ENCODE data around the gene SELENOS. TPM values are rescaled to one million over a fixed set of nuclear protein-coding genes. Genes with fewer than 3 reads are reported as not detected.

The SELENOS gene
- total RNA-seq, 1 donor from 2014 or later = 42.1 TPM

DNA sequence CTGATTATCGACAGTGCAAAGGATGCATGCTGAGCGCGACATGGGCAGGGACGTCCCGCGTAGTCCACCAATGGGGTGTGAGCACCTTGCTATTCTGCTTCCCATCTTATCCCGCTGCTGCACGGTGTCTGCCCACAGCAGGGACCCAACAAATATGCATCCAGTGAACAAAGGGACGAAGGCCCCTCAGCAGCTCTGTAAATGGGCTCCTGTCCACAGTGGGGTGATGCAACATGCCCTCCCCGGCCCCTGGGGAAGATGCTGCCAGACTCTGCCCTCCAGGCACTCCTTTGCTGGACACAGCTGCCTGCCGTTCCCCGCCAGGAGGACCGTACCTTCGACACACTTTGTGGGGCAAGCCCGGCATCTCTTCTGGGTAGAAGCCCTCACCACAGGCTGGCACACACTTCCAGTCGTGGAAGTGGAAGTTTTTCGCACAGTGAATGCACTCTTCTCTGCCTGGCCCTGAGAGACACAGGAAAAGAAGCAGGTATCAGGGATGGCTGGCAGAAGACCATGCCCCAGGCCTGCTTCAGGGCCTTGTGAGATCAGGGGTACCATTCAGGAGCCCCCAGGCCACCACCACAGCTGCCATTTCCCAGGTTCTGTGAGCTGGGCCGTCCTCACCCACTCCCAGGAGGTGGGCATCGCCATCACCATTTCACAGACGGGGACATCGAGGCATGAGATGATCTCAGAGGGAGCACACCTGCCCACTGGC, 35.9 kb upstream of the SELENOS start:
- H3K36me3 Mint-ChIP-seq (ENCODE audit: low read depth) = no peaks in the 10 kb centered on the region
- TF ChIP-seq, protein P1, sequence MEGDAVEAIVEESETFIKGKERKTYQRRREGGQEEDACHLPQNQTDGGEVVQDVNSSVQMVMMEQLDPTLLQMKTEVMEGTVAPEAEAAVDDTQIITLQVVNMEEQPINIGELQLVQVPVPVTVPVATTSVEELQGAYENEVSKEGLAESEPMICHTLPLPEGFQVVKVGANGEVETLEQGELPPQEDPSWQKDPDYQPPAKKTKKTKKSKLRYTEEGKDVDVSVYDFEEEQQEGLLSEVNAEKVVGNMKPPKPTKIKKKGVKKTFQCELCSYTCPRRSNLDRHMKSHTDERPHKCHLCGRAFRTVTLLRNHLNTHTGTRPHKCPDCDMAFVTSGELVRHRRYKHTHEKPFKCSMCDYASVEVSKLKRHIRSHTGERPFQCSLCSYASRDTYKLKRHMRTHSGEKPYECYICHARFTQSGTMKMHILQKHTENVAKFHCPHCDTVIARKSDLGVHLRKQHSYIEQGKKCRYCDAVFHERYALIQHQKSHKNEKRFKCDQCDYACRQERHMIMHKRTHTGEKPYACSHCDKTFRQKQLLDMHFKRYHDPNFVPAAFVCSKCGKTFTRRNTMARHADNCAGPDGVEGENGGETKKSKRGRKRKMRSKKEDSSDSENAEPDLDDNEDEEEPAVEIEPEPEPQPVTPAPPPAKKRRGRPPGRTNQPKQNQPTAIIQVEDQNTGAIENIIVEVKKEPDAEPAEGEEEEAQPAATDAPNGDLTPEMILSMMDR (conservative IDR thresholded peaks at IDR 0.05) = no peak
- H3K9me3 Mint-ChIP-seq = no peaks in the 10 kb centered on the region
- no peak for DNase-seq (ENCODE audit: low read depth, low spot score)
- no peak overlapping the region for H3K4me3 Mint-ChIP-seq
- no peaks in the 10 kb centered on the region for H3K4me1 Mint-ChIP-seq
- H3K27me3 Mint-ChIP-seq (ENCODE audit: low read depth) = peaks cover 3% of the 10 kb centered on the region
- H3K27ac Mint-ChIP-seq (ENCODE audit: unreplicated experiment) = no peak overlapping the region

DNA sequence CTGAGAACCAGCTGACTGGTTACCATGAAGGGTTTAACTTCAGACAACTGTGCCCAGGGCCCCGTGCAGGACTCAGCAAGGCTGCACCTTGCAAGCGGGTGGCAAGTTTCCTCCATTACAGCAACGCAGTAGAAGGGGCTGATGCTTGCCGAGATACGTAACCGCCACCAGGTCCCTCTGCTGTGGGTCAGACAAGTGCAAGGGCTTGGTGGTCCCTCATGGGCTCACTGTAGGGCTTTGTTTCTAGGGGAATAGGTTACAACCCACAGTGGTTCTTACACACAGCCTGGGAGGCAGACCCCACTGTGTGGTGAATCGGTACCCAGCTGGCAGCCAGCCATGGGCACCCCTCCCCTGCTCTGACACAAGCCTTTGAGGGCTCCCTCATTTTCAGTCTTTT, 33.2 kb upstream of the SELENOS start:
- Mint-ChIP-seq H3K27me3 (ENCODE audit: low read depth) (no peaks in the 10 kb centered on the region), H3K36me3 (ENCODE audit: low read depth) (no peaks in the 10 kb centered on the region), H3K27ac (ENCODE audit: unreplicated experiment) (no peak overlapping the region), H3K9me3 (no peaks in the 10 kb centered on the region), H3K4me1 (no peaks in the 10 kb centered on the region), H3K4me3 (no peak overlapping the region)
- TF ChIP-seq, protein P1 (conservative IDR thresholded peaks at IDR 0.05) = no peak
- DNase-seq (ENCODE audit: low read depth, low spot score) = no peak

DNA sequence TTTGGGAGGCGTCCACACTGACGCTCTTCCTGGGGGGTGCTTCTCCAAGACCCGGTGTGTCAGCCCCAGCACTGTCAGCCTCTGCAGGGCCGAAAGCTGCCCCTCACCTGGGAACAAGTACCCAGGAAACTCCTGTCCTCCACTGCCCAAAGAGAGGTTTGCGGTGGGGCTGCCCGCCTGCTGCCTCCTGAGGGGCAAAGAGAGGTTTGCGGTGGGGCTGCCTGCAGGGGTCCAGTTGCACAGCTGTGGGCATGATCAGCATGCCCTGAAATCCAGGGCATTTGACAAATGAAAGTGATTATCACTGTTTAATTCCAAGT, 32.8 kb upstream of the SELENOS start:
- H3K9me3 Mint-ChIP-seq = no peaks in the 10 kb centered on the region
- no peak for DNase-seq (ENCODE audit: low read depth, low spot score)
- H3K36me3 Mint-ChIP-seq (ENCODE audit: low read depth) = no peaks in the 10 kb centered on the region
- no peaks in the 10 kb centered on the region for H3K27me3 Mint-ChIP-seq (ENCODE audit: low read depth)
- H3K27ac Mint-ChIP-seq (ENCODE audit: unreplicated experiment) = no peak overlapping the region
- H3K4me1 Mint-ChIP-seq = no peaks in the 10 kb centered on the region
- TF ChIP-seq, protein P1 (conservative IDR thresholded peaks at IDR 0.05) = no peak
- no peak overlapping the region for H3K4me3 Mint-ChIP-seq

DNA sequence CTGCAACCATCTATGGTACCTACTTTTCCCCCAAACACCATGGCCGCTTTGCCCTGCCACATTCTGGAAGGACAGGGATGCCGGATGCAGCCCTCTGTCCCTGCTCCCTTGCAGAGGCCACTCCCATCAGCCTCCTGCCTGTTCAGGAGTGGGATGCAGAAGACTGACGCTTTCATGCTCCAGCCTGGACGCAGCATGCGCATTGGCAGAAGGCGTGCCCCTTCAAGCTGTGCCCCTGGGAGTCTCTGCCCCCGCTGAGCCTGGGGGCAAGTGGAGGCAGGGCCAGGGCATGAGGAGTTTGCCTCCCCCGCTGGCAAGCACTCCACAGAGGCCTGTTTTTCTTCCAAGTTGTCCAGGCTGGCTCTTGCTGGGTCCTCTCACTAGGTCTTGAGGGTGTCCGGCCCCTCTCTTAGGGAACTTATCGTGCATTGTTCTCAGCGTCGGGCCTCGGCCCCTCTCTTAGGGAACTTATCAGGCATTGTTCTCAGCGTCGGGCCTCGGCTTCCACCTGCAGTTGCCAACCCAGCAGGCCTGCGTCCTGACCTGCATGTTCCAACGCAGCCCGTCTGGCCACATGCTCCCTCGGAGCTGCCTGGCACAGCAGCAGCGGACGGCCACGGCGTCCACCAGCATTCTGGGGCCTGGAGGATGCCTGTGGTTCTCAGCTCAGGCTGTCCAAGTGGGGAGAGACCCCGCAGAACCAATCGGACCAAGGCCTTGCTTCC, 32.3 kb upstream of the SELENOS start:
- no peaks in the 10 kb centered on the region for H3K9me3 Mint-ChIP-seq
- no peaks in the 10 kb centered on the region for H3K36me3 Mint-ChIP-seq (ENCODE audit: low read depth)
- no peak for DNase-seq (ENCODE audit: low read depth, low spot score)
- no peak overlapping the region for H3K27ac Mint-ChIP-seq (ENCODE audit: unreplicated experiment)
- H3K4me3 Mint-ChIP-seq = no peak overlapping the region
- TF ChIP-seq, protein P1 (conservative IDR thresholded peaks at IDR 0.05) = no peak
- no peaks in the 10 kb centered on the region for H3K27me3 Mint-ChIP-seq (ENCODE audit: low read depth)
- H3K4me1 Mint-ChIP-seq = no peaks in the 10 kb centered on the region

DNA sequence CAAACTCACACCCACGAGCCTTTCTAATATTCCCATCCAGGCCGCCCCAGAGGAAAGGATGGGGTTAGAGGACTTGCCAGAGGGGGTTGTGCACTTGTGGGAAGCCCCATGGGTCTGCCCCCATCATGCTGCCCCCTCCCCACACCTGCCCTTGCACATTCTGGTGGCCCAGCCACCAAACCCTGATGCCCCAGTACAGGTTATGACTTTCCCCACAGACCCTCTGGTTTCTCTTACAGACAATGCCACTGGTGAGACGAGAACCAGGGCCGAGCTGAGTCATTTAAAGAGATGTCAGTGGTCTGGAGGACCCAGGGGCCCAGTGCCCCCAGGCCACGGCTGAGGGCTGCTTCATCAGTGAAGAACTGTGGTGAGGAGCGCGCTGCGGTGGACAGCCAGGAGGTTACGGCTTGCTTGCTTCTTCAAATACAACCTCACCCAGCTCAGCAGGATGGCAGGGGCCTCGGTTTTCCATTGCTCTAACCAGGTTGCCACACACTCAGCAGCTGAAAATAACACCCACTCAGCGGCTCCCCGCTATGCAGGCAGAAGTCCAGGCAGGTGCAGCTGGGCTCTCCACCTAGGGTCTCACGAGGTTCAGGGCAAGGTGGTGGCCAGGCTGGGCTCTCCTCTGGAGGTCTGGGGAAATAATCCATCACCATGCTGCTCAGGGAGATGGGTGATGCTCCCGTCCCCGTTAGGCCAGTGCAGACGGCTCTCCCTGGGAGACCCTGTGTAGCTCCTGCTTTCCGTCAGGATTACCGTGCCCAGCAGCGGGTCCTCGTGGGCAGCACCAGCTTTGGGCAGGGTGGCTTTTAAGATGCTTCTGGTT, 31.5 kb upstream of the SELENOS start:
- Mint-ChIP-seq H3K4me3 (no peak overlapping the region), H3K27me3 (ENCODE audit: low read depth) (no peaks in the 10 kb centered on the region), H3K27ac (ENCODE audit: unreplicated experiment) (no peak overlapping the region), H3K36me3 (ENCODE audit: low read depth) (no peaks in the 10 kb centered on the region), H3K4me1 (no peaks in the 10 kb centered on the region), H3K9me3 (no peaks in the 10 kb centered on the region)
- no peak for DNase-seq (ENCODE audit: low read depth, low spot score)
- TF ChIP-seq, protein P1 (conservative IDR thresholded peaks at IDR 0.05) = no peak

Measured in neural crest cell (in vitro differentiated cells).